ENCODE data around the gene TRPC3. TPM values are rescaled to one million over a fixed set of nuclear protein-coding genes. Genes with fewer than 3 reads are reported as not detected.

Gene TRPC3
- polyA plus RNA-seq, 3 donors = not detected

DNA sequence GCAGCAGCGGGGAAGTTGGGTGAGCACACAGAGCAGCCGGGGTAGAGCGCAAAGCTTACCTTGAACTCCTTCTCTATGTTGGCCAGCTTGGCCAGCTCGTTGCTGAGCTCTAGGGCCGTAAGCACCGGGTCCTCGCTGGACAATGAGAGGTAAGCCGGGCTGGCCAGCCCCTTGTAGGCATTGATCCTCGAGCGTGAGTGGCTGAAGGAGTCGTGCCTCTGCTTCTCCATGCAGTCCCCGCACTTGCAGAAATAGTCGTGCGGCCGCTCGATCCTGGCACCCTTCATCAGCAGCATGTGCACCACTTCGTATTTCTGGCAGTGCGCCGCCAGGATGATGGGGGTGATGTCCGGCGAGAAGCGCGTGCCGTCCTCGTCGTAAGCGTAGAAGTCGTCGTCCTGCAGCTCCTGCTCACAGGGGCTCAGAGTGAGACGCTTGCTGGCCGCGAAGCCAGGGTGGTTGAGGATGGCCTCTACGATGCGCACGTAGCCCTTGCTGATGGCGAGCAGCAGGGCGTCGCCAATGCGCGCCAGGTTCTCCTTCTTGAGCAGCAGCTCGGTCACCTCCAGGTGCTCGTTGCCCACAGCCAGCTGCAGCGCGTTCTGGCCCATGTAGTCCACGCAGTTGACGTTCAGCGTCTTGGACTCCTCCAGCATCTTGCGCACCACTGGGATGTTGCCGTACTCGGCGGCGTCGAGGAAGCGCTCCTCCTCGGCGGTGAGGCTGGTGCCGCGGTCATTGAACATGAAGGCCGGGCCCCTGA, 19.5 kb downstream of the TRPC3 start:
- H3K27ac ChIP-seq (ENCODE audit: low read depth in 1 of 2, low read length in 2 of 2) = no peak overlapping the region
- H3K4me2 ChIP-seq (replicated peaks; ENCODE audit: extremely low read depth, low read length, poor library complexity, severe bottlenecking) = no peak overlapping the region
- no peak overlapping the region for H2AFZ ChIP-seq (ENCODE audit: insufficient read depth, low read depth, low read length, poor library complexity, severe bottlenecking)
- DNase-seq = no peak
- H4K20me1 ChIP-seq (ENCODE audit: insufficient read depth, low read length) = no peaks in the 10 kb centered on the region
- intact Hi-C loops (cut with micrococcal nuclease) = no loop called here
- H3K36me3 ChIP-seq (replicated peaks in 1 of 2; ENCODE audit: control insufficient read depth in 1 of 2, insufficient read depth in 2 of 2, low read length in 2 of 2) = no peaks in the 10 kb centered on the region
- no peaks in the 10 kb centered on the region for H3K4me1 Mint-ChIP-seq
- H3K4me1 ChIP-seq (ENCODE audit: control insufficient read depth in 1 of 2, insufficient read depth in 2 of 2, low read length in 2 of 2) = no peaks in the 10 kb centered on the region
- H3K4me3 Mint-ChIP-seq = peak overlapping the region in 1 of 2 donors; percentile 37
- peaks cover 21 to 39% (median 22%) of the 10 kb centered on the region in 3 donors for H3K27me3 Mint-ChIP-seq (ENCODE audit: low read depth in 3 of 3)
- TF ChIP-seq CTCF (IDR thresholded peaks at IDR 0.05) = no peak
- no peak overlapping the region for H3K4me3 ChIP-seq (replicated peaks in 1 of 3; ENCODE audit: low read depth in 2 of 3, low read length in 3 of 3)
- no peak overlapping the region for H3K27ac Mint-ChIP-seq
- WGBS (ENCODE audit: insufficient coverage) = 56% methylated on average over 59 of the region's 59 CpGs
- H3K9ac ChIP-seq (ENCODE audit: insufficient read depth, low read length, poor library complexity, severe bottlenecking) = no peak overlapping the region
- no peaks in the 10 kb centered on the region for H3K36me3 Mint-ChIP-seq
- peaks cover 0 to 2% (median 0%) of the 10 kb centered on the region in 7 donors for H3K9me3 Mint-ChIP-seq
- no peaks in the 10 kb centered on the region for H3K9me3 ChIP-seq (replicated peaks in 1 of 2; ENCODE audit: control insufficient read depth in 1 of 2, insufficient read depth in 1 of 2, low read length in 2 of 2)
- no peaks in the 10 kb centered on the region for H3K79me2 ChIP-seq (ENCODE audit: insufficient read depth, low read length)
- peaks cover 8 to 40% of the 10 kb centered on the region in 2 donors for H3K27me3 ChIP-seq (ENCODE audit: control insufficient read depth in 2 of 2, insufficient read depth in 2 of 2, low read length in 2 of 2)

- Mint-ChIP-seq H3K27ac (no peak overlapping the region), H3K4me1 (no peaks in the 10 kb centered on the region), H3K9me3 (peaks cover 0 to 2% (median 0%) of the 10 kb centered on the region in 7 donors), H3K27me3 (ENCODE audit: low read depth in 3 of 3) (peaks cover 20 to 43% (median 22%) of the 10 kb centered on the region in 3 donors), H3K36me3 (no peaks in the 10 kb centered on the region), H3K4me3 (peak overlapping the region in 1 of 2 donors; percentile 3)
- no peak overlapping the region for H3K4me3 ChIP-seq (replicated peaks in 1 of 3; ENCODE audit: low read depth in 2 of 3, low read length in 3 of 3)
- H3K27me3 ChIP-seq (ENCODE audit: control insufficient read depth in 2 of 2, insufficient read depth in 2 of 2, low read length in 2 of 2) = peaks cover 8 to 35% of the 10 kb centered on the region in 2 donors
- no peak for TF ChIP-seq CTCF (IDR thresholded peaks at IDR 0.05)
- DNase-seq = no peak
- no peaks in the 10 kb centered on the region for H4K20me1 ChIP-seq (ENCODE audit: insufficient read depth, low read length)
- H2AFZ ChIP-seq (ENCODE audit: insufficient read depth, low read depth, low read length, poor library complexity, severe bottlenecking) = no peak overlapping the region
- H3K9ac ChIP-seq (ENCODE audit: insufficient read depth, low read length, poor library complexity, severe bottlenecking) = no peak overlapping the region
- H3K4me2 ChIP-seq (replicated peaks; ENCODE audit: extremely low read depth, low read length, poor library complexity, severe bottlenecking) = no peak overlapping the region
- no CpG with 5 or more reads among the region's 2 CpGs for WGBS (ENCODE audit: insufficient coverage)
- H3K27ac ChIP-seq (ENCODE audit: low read depth in 1 of 2, low read length in 2 of 2) = no peak overlapping the region
- intact Hi-C loops (cut with micrococcal nuclease) = no loop called here
- no peaks in the 10 kb centered on the region for H3K4me1 ChIP-seq (ENCODE audit: control insufficient read depth in 1 of 2, insufficient read depth in 2 of 2, low read length in 2 of 2)
- no peaks in the 10 kb centered on the region for H3K9me3 ChIP-seq (replicated peaks in 1 of 2; ENCODE audit: control insufficient read depth in 1 of 2, insufficient read depth in 1 of 2, low read length in 2 of 2)
- no peaks in the 10 kb centered on the region for H3K36me3 ChIP-seq (replicated peaks in 1 of 2; ENCODE audit: control insufficient read depth in 1 of 2, insufficient read depth in 2 of 2, low read length in 2 of 2)
- no peaks in the 10 kb centered on the region for H3K79me2 ChIP-seq (ENCODE audit: insufficient read depth, low read length)
Measured at GRCh38 chr4:121930304-121930703, 21.6 kb downstream of the TRPC3 start.
